Measurements from ENCODE around the gene FBRS. TPM values are rescaled to one million over a fixed set of nuclear protein-coding genes. Genes with fewer than 3 reads are reported as not detected.
"Not testable (repeated sequence)": the region's sequence is repeated elsewhere in the genome, so short reads cannot be mapped to it uniquely, and the experiment has no call there.

Gene FBRS
- total and polyA plus RNA-seq, 2 donors: 19.0 to 60.8 TPM

DNA sequence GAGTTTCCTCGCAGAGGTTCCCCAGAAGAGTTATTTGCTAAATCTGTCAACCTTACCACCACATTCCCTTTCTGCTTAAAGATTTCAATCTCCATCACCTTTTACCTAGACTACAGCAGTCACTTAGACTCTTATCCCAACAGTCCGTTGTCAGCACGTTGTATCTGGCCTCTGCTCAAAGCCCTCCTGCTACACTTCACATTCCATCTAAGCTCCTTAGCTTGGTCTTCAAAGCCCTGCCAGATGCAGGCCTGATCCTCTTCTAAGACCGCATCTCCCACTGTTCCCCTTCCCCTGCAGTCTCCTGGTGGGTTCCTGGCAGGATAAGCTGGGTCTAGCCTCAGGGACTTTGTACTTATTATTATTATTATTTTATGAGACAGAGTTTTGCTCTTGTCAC is 30.5 kb downstream of the FBRS start:
- Histone ChIP-seq H3K36me3 (ENCODE audit: control insufficient read depth in 2 of 2, insufficient read depth in 2 of 2, low read length in 1 of 2) (no peaks in the 10 kb centered on the region), H3K27me3 (ENCODE audit: control insufficient read depth in 2 of 2, insufficient read depth in 1 of 2, low read length in 1 of 2) (no peaks in the 10 kb centered on the region), H3K4me3 (ENCODE audit: low read length in 2 of 2) (no peak overlapping the region), H3K4me1 (ENCODE audit: control insufficient read depth in 2 of 2, insufficient read depth in 2 of 2, low read length in 2 of 2) (peaks cover 0 to 2% of the 10 kb centered on the region in 2 donors), H3K27ac (ENCODE audit: low read depth in 1 of 2, low read length in 1 of 2) (no peak overlapping the region), H3K9me3 (ENCODE audit: control insufficient read depth in 2 of 2, insufficient read depth in 1 of 2, low read length in 1 of 2) (no peaks in the 10 kb centered on the region)
- WGBS: 93% methylated on average over 4 of the region's 4 CpGs
- DNase-seq (ENCODE audit: low read depth in 6 of 9, low spot score in 9 of 9): no peak

DNA sequence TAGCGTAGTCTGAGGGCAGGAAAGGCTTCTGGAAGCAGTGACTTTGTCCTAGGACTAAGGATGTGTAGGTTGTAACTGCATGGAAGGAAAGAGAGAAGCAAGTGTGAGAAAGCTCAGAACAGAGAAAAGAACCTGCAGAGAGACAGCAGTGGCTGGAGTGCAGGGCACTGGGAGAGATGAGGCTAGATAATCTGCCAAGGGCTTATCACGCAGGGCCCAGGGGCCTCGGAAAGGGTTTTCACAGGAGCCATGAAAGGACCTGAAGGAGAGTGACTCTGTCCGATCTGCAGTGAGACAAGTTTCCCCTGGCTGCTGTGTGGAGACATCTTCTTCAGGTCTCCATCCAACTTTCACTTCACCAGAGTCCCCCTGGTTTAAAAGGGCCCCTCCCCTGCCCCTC is 33.7 kb downstream of the FBRS start:
- no peak overlapping the region for H3K4me3 ChIP-seq (ENCODE audit: low read length in 2 of 2)
- no peaks in the 10 kb centered on the region for H3K9me3 ChIP-seq (ENCODE audit: control insufficient read depth in 2 of 2, insufficient read depth in 1 of 2, low read length in 1 of 2)
- no peaks in the 10 kb centered on the region for H3K27me3 ChIP-seq (ENCODE audit: control insufficient read depth in 2 of 2, insufficient read depth in 1 of 2, low read length in 1 of 2)
- WGBS: 92% methylated on average over 4 of the region's 4 CpGs
- no peak for DNase-seq (ENCODE audit: low read depth in 6 of 9, low spot score in 9 of 9)
- peaks cover 0 to 4% of the 10 kb centered on the region in 2 donors for H3K4me1 ChIP-seq (ENCODE audit: control insufficient read depth in 2 of 2, insufficient read depth in 2 of 2, low read length in 2 of 2)
- no peaks in the 10 kb centered on the region for H3K36me3 ChIP-seq (ENCODE audit: control insufficient read depth in 2 of 2, insufficient read depth in 2 of 2, low read length in 1 of 2)
- H3K27ac ChIP-seq (ENCODE audit: low read depth in 1 of 2, low read length in 1 of 2): no peak overlapping the region

DNA sequence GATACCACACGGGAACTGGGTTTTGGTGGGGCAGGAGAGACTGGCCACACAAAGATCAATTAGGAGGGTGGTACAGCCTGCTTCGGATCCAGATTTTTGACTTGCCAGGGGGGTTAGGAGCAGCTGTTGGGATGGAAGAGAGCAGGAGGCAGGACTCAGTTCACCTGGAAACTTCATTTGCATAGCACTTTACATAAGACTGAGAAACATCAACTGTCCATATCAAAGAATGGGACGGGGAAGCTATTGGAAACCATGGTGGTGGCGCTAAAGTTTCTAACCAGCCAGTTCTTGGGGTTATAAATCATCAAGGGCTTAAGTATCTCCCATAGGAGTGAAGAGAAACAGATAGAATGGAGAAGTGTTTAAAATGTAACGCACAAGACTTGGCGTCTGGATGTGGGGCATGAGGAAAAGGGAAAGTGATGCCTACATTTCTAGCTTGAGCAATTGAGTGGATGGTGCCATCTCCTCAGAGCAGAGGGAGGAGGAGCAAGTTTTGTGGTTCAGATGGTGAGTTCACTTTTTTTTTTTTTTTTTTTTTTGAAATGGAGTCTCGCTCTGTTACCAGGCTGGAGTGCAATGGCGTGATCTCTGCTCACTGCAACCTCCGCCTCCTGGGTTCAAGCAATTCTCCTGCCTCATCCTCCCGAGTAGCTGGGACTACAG is 34.3 kb downstream of the FBRS start:
- DNase-seq (ENCODE audit: low read depth in 6 of 9, low spot score in 9 of 9): no peak
- H3K4me1 ChIP-seq (ENCODE audit: control insufficient read depth in 2 of 2, insufficient read depth in 2 of 2, low read length in 2 of 2): peaks cover 5 to 11% of the 10 kb centered on the region in 2 donors
- WGBS: 94% methylated on average over 10 of the region's 10 CpGs
- no peaks in the 10 kb centered on the region for H3K9me3 ChIP-seq (ENCODE audit: control insufficient read depth in 2 of 2, insufficient read depth in 1 of 2, low read length in 1 of 2)
- H3K27ac ChIP-seq (ENCODE audit: low read depth in 1 of 2, low read length in 1 of 2): no peak overlapping the region
- no peak overlapping the region for H3K4me3 ChIP-seq (ENCODE audit: low read length in 2 of 2)
- no peaks in the 10 kb centered on the region for H3K36me3 ChIP-seq (ENCODE audit: control insufficient read depth in 2 of 2, insufficient read depth in 2 of 2, low read length in 1 of 2)
- no peaks in the 10 kb centered on the region for H3K27me3 ChIP-seq (ENCODE audit: control insufficient read depth in 2 of 2, insufficient read depth in 1 of 2, low read length in 1 of 2)

DNA sequence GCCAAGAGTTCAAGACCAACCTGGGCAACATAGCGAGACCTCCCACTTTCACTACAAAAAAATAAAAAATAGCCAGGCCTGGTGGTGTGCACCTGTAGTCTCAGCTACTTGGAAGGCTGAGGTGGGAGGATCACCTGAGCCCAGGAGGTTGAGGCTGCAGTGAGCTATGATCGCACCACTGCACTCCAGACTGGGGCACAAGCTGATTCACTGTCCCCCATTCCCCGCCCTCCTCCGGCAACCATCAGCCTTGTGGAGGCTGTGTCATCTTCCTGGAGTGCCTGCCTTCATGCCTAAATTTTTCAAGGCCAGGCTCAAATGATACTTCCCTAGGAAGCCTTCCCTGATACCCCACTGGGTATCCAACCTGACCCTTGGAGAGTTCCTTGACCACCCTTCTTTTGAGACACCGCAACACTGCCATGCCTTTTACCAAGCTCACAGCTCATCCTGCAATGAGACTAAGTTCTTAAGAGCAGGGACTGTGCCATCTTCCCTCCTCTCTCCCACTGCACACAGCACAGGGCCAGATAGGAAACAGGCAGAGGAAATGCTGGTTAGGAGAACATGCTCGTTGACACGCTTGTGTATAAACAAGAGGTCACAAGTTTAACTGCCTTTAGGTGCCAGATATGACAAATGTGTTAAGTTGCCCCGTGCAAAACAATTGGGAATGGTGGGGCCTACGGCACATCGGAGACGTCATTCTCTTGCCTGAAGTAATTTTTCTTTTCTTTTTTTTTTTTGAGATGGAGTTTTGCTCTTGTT is 36.9 kb downstream of the FBRS start:
- Histone ChIP-seq H3K4me1 (ENCODE audit: control insufficient read depth in 2 of 2, insufficient read depth in 2 of 2, low read length in 2 of 2) (peaks cover 11 to 25% of the 10 kb centered on the region in 2 donors), H3K27me3 (ENCODE audit: control insufficient read depth in 2 of 2, insufficient read depth in 1 of 2, low read length in 1 of 2) (no peaks in the 10 kb centered on the region), H3K27ac (ENCODE audit: low read depth in 1 of 2, low read length in 1 of 2) (no peak overlapping the region), H3K36me3 (ENCODE audit: control insufficient read depth in 2 of 2, insufficient read depth in 2 of 2, low read length in 1 of 2) (peaks cover 0 to 4% of the 10 kb centered on the region in 2 donors), H3K4me3 (ENCODE audit: low read length in 2 of 2) (no peak overlapping the region), H3K9me3 (ENCODE audit: control insufficient read depth in 2 of 2, insufficient read depth in 1 of 2, low read length in 1 of 2) (no peaks in the 10 kb centered on the region)
- no peak for DNase-seq (ENCODE audit: low read depth in 6 of 9, low spot score in 9 of 9)
- WGBS: 76% methylated on average over 11 of the region's 11 CpGs

DNA sequence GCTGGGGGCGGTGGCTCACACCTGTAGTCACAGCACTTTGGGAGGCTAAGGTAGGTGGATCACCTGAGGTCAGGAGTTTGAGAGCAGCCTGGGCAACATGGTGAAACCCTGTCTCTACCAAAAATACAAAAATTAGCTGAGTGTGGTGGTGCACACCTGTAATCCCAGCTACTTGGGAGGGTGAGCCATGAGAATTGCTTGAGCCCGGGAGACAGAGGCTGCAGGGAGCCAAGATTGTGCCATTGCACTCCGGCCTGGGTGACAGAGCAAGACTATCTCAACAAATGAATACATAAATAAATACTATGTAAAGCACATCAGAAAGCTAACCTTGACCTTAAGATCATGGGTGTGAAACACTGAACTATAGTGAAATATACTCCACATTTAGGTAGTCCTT is 38.4 kb downstream of the FBRS start:
- not testable (repeated sequence) for H3K9me3 ChIP-seq (ENCODE audit: control insufficient read depth in 2 of 2, insufficient read depth in 1 of 2, low read length in 1 of 2); H3K4me3 ChIP-seq (ENCODE audit: low read length in 2 of 2); H3K27me3 ChIP-seq (ENCODE audit: control insufficient read depth in 2 of 2, insufficient read depth in 1 of 2, low read length in 1 of 2); H3K27ac ChIP-seq (ENCODE audit: low read depth in 1 of 2, low read length in 1 of 2); DNase-seq (ENCODE audit: low read depth in 6 of 9, low spot score in 9 of 9)
- over 99% methylated on average over 3 of the region's 3 CpGs for WGBS
- Histone ChIP-seq H3K4me1 (ENCODE audit: control insufficient read depth in 2 of 2, insufficient read depth in 2 of 2, low read length in 2 of 2) (peaks cover 11 to 30% of the 10 kb centered on the region in 2 donors), H3K36me3 (ENCODE audit: control insufficient read depth in 2 of 2, insufficient read depth in 2 of 2, low read length in 1 of 2) (peaks cover 13 to 19% of the 10 kb centered on the region in 2 donors)

DNA sequence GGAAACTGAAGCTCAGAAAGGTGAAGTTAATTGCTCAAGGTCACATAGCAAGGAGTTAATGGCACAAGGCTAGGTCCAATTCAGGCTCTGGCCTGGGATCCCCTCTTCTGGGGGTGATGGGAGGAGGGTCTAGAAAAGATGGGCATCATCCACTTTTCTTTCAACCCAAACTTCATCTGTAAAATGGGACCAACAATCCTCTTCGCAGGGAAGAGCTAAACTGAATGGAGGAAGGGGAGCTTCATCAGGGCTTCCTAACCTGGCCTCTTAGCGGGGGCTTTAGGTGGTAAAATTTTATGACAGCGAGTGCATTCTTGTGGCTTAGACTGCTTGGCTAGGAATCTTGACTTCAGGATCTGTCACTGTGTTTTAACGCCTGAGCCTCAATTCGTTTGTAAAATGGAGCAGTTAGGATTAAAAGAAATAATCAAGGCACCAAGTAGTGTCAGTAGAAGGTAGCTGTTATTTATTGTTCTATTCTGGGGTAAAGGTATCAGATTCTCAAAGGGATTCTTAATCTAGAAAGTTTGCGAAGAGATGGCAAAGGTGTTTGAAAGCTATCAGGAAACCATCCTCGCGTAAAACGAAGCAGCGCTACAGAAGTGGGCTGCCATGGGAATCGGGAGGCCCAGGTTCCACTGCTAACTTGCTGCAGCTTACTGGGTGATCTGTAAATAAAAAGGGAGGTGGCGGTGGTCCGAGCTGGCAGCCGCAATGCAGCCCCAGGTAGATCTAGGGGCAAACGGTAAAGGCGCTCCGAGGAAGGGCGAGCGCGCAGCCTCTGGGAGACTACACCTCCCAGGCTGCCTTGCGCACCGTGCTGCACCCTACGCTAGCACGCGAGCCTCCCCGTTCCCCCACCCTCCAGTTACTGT is 39.3 kb downstream of the FBRS start:
- Histone ChIP-seq H3K4me1 (ENCODE audit: control insufficient read depth in 2 of 2, insufficient read depth in 2 of 2, low read length in 2 of 2) (peaks cover 11 to 30% of the 10 kb centered on the region in 2 donors), H3K27ac (ENCODE audit: low read depth in 1 of 2, low read length in 1 of 2) (peak overlapping the region; percentile 100), H3K27me3 (ENCODE audit: control insufficient read depth in 2 of 2, insufficient read depth in 1 of 2, low read length in 1 of 2) (no peaks in the 10 kb centered on the region), H3K36me3 (ENCODE audit: control insufficient read depth in 2 of 2, insufficient read depth in 2 of 2, low read length in 1 of 2) (peaks cover 21 to 26% of the 10 kb centered on the region in 2 donors), H3K4me3 (ENCODE audit: low read length in 2 of 2) (peak overlapping the region; percentile 79 to 96), H3K9me3 (ENCODE audit: control insufficient read depth in 2 of 2, insufficient read depth in 1 of 2, low read length in 1 of 2) (no peaks in the 10 kb centered on the region)
- DNase-seq (ENCODE audit: low read depth in 6 of 9, low spot score in 9 of 9): no peak
- 18% methylated on average over 26 of the region's 26 CpGs for WGBS

DNA sequence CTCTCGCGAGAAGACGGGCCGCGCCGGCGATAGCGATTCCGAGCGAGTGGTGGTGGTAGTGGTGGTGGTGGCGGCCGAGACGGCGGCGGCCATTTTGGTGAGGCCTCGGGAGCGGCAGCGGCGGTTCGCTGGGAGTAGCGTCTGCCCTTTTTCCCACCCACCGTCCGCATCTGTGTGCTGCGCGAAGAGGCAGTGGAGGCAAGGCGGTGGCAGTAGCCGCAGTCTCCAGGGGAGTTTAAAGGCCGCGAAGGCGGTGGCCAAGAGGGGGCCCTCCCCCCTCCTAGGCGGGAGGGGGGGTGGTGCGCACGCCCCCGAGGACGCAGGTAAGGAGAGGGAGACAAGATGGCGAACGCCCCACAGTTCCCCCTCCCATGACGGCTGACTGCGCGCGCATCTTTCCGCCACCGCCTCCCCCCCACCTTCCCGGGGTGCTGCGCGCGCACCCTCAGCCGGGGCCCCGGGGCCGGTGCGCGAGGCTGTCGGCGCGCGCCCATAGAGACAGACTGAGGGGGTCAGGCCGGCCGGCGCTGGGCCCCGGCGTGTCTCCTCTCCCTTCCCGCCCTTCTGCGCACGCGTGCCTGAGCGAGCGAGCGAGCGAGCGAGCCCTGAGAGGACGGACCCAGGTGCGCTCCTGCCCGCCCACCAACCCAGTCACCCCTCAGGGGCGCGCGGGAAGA is 40.0 kb downstream of the FBRS start:
- Histone ChIP-seq H3K4me1 (ENCODE audit: control insufficient read depth in 2 of 2, insufficient read depth in 2 of 2, low read length in 2 of 2) (peaks cover 11 to 30% of the 10 kb centered on the region in 2 donors), H3K36me3 (ENCODE audit: control insufficient read depth in 2 of 2, insufficient read depth in 2 of 2, low read length in 1 of 2) (peaks cover 27 to 33% of the 10 kb centered on the region in 2 donors), H3K27me3 (ENCODE audit: control insufficient read depth in 2 of 2, insufficient read depth in 1 of 2, low read length in 1 of 2) (no peaks in the 10 kb centered on the region), H3K9me3 (ENCODE audit: control insufficient read depth in 2 of 2, insufficient read depth in 1 of 2, low read length in 1 of 2) (no peaks in the 10 kb centered on the region), H3K4me3 (ENCODE audit: low read length in 2 of 2) (peak overlapping the region; percentile 79 to 96), H3K27ac (ENCODE audit: low read depth in 1 of 2, low read length in 1 of 2) (peak overlapping the region; percentile 100)
- WGBS: under 1% methylated on average over 76 of the region's 76 CpGs
- peak; percentile 94 to 99 (median 97) for DNase-seq (ENCODE audit: low read depth in 6 of 9, low spot score in 9 of 9)

DNA sequence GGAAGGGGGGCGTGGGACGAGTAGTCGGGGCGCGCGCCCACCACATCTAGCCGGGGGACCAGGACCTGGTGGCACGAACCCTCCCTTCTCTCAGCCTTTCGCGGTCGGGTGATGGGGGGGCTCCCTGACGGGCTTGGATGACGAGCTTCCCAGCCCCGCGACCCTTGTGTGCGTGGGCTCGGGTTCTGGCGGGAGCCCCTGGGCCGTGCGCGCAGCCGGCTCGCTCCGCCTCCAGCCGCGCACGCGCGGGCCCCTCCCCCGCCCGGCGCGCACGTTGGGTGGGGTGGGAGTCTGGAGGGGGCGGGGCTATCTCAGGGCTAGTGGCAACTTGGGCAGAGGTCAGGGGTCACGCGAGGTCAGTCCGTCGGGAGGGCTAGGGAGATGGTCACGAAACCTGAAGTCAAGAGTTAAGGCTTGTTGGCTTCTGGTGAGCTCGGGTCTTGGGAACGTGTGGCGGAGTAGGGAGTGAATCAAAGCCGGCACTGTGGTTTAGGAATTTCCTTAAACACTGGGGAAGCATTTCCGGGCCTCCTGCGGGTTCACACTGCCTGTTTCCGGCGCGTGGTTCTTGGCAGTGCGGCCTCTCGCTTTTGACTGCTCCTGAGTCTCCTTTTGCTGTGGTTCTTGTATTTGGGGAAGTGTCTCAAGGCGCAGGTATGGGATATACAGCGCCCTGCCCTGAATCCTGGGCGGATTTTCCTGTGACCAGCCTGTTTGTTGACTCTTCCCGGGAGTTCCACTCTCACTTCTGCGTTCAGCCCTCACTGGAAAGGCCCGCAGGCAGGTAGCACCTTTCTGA is 40.8 kb downstream of the FBRS start, which contains the start of gene SRCAP:
Gene SRCAP, plus strand, starts transcription at position 356 of the 799 bp plus-strand sequence. CDS start 1,654 bp downstream, outside the sequence.
- WGBS: under 1% methylated on average over 57 of the region's 57 CpGs
- Histone ChIP-seq H3K27ac (ENCODE audit: low read depth in 1 of 2, low read length in 1 of 2) (peak within 1 kb of the TSS; percentile 100), H3K4me1 (ENCODE audit: control insufficient read depth in 2 of 2, insufficient read depth in 2 of 2, low read length in 2 of 2) (peaks cover 11 to 26% of the 10 kb centered on the region in 2 donors), H3K27me3 (ENCODE audit: control insufficient read depth in 2 of 2, insufficient read depth in 1 of 2, low read length in 1 of 2) (no peaks in the 10 kb centered on the region), H3K36me3 (ENCODE audit: control insufficient read depth in 2 of 2, insufficient read depth in 2 of 2, low read length in 1 of 2) (peaks cover 30 to 40% of the 10 kb centered on the region in 2 donors), H3K9me3 (ENCODE audit: control insufficient read depth in 2 of 2, insufficient read depth in 1 of 2, low read length in 1 of 2) (no peaks in the 10 kb centered on the region), H3K4me3 (ENCODE audit: low read length in 2 of 2) (peak within 1 kb of the TSS; percentile 79 to 96)
- DNase-seq (ENCODE audit: low read depth in 6 of 9, low spot score in 9 of 9): peak; percentile 64 to 90 (median 80)
